Neural cell (in vitro differentiated cells): Measurements from ENCODE around the gene PPP3CB.

Source experiments
- CTCF ChIP-seq: fragments of 450-650 bp; IDR thresholded peaks from 2 replicates; pipeline ENCODE4 v1.5.1; 2014; ENCODE audit warnings: antibody characterized with exemption, mild to moderate bottlenecking, moderate library complexity; ENCODE audit not compliant: poor library complexity, severe bottlenecking
- EZH2 ChIP-seq: fragments of 200-600, 300-800 bp; shearing (Covaris generic), sonication (generic); IDR thresholded peaks from 2 replicates; pipeline ENCODE4 v1.6.1; 2014; ENCODE audit warnings: antibody characterized with exemption, low read length, borderline replicate concordance, mild to moderate bottlenecking; ENCODE audit not compliant: insufficient read depth, poor library complexity, severe bottlenecking
- REST ChIP-seq: IDR thresholded peaks from 2 replicates; pipeline ENCODE4 v1.6.1; 2012; ENCODE audit warnings: borderline replicate concordance
- SMC3 ChIP-seq: fragments of 450-650 bp; conservative IDR thresholded peaks from 2 replicates; pipeline ENCODE4 v1.6.1; 2014; ENCODE audit warnings: antibody characterized with exemption, mild to moderate bottlenecking, moderate library complexity; ENCODE audit not compliant: poor library complexity
- TAF1 ChIP-seq: IDR thresholded peaks from 2 replicates; pipeline ENCODE4 v1.6.1; 2012; ENCODE audit warnings: low read depth

GRCh38 chr10:73529089-73529832, 33.4 kb upstream of the PPP3CB start:
- TF ChIP-seq TAF1 = no peak
- TF ChIP-seq EZH2 = no peak
- peak; percentile 88 for TF ChIP-seq CTCF
- TF ChIP-seq SMC3 = peak; percentile 96
- TF ChIP-seq REST = no peak
